ENCODE results near the gene SIRPB2. TPM values are rescaled to one million over a fixed set of nuclear protein-coding genes. Genes with fewer than 3 reads are reported as not detected.

Gene SIRPB2
- total and polyA plus RNA-seq, 10 of the 15 experiments (the other 5 are each of a cell fraction or from before 2014, with no cell fraction given): not detected

DNA sequence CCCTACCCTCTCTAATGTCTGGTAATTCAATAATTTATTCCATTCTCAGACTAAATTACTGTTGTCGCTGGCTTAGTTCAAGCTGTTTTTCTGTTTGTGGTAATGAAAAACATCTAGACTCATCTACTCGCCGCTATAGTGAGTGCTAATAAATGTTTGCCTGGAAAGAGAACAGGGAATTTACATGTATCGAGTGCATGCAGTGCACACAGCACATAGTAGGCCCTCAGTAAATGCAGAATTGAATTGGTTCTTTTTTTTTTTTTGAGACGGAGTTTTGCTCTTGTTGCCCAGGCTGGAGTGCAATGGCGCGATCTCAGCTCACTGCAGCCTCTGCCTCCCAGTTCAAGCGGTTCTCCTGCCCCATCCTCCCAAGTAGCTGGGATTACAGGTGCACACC lies 16.9 kb downstream of the SIRPB2 start:
- Histone ChIP-seq H3K4me3 (no peak overlapping the region), H3K9ac (ENCODE audit: control insufficient read depth, insufficient read depth, low read length) (no peak overlapping the region), H3K27ac (ENCODE audit: control insufficient read depth, insufficient read depth) (no peak overlapping the region), H4K20me1 (ENCODE audit: control insufficient read depth, insufficient read depth) (no peaks in the 10 kb centered on the region), H3K27me3 (replicated peaks in 1 of 2; ENCODE audit: control insufficient read depth in 2 of 2, insufficient read depth in 2 of 2, low read length in 1 of 2) (no peaks in the 10 kb centered on the region; a peak in 2 of 4 replicates), H2AFZ (ENCODE audit: control insufficient read depth, low read depth, low read length) (no peak overlapping the region), H3K9me3 (replicated peaks; ENCODE audit: control insufficient read depth, insufficient read depth, low read length) (no peaks in the 10 kb centered on the region), H3K79me2 (ENCODE audit: control insufficient read depth, insufficient read depth, low read length) (no peaks in the 10 kb centered on the region), H3K4me2 (ENCODE audit: control insufficient read depth, insufficient read depth) (no peak overlapping the region), H3K4me1 (ENCODE audit: control insufficient read depth, insufficient read depth, low read length) (peaks cover 3% of the 10 kb centered on the region; the same call in 1 of the 2 replicates), H3K36me3 (ENCODE audit: control insufficient read depth in 2 of 2, insufficient read depth in 2 of 2, low read length in 1 of 2) (no peaks in the 10 kb centered on the region)
- ChIA-PET SMC1A (ENCODE audit: uncharacterized antibody, unreplicated experiment) (interaction anchor here (3.7 kb wide), 1 partner anchor 29 kb away, joined by 21 read pairs; no protein-coding TSS in a partner anchor), POLR2A (no interaction called here), RAD21 (ENCODE audit: unreplicated experiment) (interaction anchor here (2.8 kb wide), 1 partner anchor 29 kb away, joined by 23 read pairs; no protein-coding TSS in a partner anchor), CTCF (interaction anchor here (0.7 to 4.1 kb wide), 5 partner anchors 8 to 302 kb away, joined by 3 to 29 read pairs (median 6); no protein-coding TSS in a partner anchor)
- 61% methylated on average over 5 of the region's 8 CpGs for WGBS (ENCODE audit: insufficient coverage, insufficient replicate concordance, low lambda C conversion rate, missing lambda C conversion rate)
- no peak for TF ChIP-seq TAF1 (IDR thresholded peaks at IDR 0.05; ENCODE audit: borderline replicate concordance, low read depth, low read length)
- TF ChIP-seq RAD51 (IDR thresholded peaks at IDR 0.05): no peak
- no peak for TF ChIP-seq BCL11A (IDR thresholded peaks at IDR 0.05; ENCODE audit: low read depth, low read length)
- TF ChIP-seq IKZF2 (IDR thresholded peaks at IDR 0.05): no peak
- TF ChIP-seq, protein P1, sequence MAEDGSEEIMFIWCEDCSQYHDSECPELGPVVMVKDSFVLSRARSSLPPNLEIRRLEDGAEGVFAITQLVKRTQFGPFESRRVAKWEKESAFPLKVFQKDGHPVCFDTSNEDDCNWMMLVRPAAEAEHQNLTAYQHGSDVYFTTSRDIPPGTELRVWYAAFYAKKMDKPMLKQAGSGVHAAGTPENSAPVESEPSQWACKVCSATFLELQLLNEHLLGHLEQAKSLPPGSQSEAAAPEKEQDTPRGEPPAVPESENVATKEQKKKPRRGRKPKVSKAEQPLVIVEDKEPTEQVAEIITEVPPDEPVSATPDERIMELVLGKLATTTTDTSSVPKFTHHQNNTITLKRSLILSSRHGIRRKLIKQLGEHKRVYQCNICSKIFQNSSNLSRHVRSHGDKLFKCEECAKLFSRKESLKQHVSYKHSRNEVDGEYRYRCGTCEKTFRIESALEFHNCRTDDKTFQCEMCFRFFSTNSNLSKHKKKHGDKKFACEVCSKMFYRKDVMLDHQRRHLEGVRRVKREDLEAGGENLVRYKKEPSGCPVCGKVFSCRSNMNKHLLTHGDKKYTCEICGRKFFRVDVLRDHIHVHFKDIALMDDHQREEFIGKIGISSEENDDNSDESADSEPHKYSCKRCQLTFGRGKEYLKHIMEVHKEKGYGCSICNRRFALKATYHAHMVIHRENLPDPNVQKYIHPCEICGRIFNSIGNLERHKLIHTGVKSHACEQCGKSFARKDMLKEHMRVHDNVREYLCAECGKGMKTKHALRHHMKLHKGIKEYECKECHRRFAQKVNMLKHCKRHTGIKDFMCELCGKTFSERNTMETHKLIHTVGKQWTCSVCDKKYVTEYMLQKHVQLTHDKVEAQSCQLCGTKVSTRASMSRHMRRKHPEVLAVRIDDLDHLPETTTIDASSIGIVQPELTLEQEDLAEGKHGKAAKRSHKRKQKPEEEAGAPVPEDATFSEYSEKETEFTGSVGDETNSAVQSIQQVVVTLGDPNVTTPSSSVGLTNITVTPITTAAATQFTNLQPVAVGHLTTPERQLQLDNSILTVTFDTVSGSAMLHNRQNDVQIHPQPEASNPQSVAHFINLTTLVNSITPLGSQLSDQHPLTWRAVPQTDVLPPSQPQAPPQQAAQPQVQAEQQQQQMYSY (CRISPR knock-in tag; IDR thresholded peaks at IDR 0.05): no peak
- no peak for TF ChIP-seq SIN3A (IDR thresholded peaks at IDR 0.05; ENCODE audit: low read depth, low read length)
- no peak for TF ChIP-seq PAX5 (IDR thresholded peaks at IDR 0.05; ENCODE audit: borderline replicate concordance, low read depth, low read length)
- TF ChIP-seq, protein P2, sequence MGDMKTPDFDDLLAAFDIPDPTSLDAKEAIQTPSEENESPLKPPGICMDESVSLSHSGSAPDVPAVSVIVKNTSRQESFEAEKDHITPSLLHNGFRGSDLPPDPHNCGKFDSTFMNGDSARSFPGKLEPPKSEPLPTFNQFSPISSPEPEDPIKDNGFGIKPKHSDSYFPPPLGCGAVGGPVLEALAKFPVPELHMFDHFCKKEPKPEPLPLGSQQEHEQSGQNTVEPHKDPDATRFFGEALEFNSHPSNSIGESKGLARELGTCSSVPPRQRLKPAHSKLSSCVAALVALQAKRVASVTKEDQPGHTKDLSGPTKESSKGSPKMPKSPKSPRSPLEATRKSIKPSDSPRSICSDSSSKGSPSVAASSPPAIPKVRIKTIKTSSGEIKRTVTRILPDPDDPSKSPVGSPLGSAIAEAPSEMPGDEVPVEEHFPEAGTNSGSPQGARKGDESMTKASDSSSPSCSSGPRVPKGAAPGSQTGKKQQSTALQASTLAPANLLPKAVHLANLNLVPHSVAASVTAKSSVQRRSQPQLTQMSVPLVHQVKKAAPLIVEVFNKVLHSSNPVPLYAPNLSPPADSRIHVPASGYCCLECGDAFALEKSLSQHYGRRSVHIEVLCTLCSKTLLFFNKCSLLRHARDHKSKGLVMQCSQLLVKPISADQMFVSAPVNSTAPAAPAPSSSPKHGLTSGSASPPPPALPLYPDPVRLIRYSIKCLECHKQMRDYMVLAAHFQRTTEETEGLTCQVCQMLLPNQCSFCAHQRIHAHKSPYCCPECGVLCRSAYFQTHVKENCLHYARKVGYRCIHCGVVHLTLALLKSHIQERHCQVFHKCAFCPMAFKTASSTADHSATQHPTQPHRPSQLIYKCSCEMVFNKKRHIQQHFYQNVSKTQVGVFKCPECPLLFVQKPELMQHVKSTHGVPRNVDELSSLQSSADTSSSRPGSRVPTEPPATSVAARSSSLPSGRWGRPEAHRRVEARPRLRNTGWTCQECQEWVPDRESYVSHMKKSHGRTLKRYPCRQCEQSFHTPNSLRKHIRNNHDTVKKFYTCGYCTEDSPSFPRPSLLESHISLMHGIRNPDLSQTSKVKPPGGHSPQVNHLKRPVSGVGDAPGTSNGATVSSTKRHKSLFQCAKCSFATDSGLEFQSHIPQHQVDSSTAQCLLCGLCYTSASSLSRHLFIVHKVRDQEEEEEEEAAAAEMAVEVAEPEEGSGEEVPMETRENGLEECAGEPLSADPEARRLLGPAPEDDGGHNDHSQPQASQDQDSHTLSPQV (IDR thresholded peaks at IDR 0.05): no peak
- TF ChIP-seq ZNF274 (IDR thresholded peaks at IDR 0.05; ENCODE audit: insufficient read depth, insufficient read length): no peak
- TF ChIP-seq NBN (IDR thresholded peaks at IDR 0.05): no peak
- TF ChIP-seq CREM (IDR thresholded peaks at IDR 0.05; ENCODE audit: low read depth): no peak
- TF ChIP-seq BHLHE40 (IDR thresholded peaks at IDR 0.05; ENCODE audit: borderline replicate concordance in 1 of 2, low read depth in 2 of 2, low read length in 1 of 2): no peak
- TF ChIP-seq RFX5 (IDR thresholded peaks at IDR 0.05; ENCODE audit: low read depth, low read length): no peak
- TF ChIP-seq, protein P3, sequence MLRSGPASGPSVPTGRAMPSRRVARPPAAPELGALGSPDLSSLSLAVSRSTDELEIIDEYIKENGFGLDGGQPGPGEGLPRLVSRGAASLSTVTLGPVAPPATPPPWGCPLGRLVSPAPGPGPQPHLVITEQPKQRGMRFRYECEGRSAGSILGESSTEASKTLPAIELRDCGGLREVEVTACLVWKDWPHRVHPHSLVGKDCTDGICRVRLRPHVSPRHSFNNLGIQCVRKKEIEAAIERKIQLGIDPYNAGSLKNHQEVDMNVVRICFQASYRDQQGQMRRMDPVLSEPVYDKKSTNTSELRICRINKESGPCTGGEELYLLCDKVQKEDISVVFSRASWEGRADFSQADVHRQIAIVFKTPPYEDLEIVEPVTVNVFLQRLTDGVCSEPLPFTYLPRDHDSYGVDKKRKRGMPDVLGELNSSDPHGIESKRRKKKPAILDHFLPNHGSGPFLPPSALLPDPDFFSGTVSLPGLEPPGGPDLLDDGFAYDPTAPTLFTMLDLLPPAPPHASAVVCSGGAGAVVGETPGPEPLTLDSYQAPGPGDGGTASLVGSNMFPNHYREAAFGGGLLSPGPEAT (IDR thresholded peaks at IDR 0.05; ENCODE audit: low read depth): no peak
- TF ChIP-seq KDM1A (IDR thresholded peaks at IDR 0.05; ENCODE audit: borderline replicate concordance): no peak
- TF ChIP-seq MEF2A (IDR thresholded peaks at IDR 0.05; ENCODE audit: insufficient read depth, low read depth, low read length): no peak
- intact Hi-C loops (cut with micrococcal nuclease; ENCODE audit: unreplicated experiment): no loop called here
- DNase-seq (ENCODE audit: low read depth, low spot score): no peak
- no TSS peak for BruUV-seq (replicated peaks)
- no peak for FAIRE-seq
- no peak for ATAC-seq
- in situ Hi-C loops (cut with MboI): no loop called here

Data from GM12878 (cell line).